ENCODE results near the gene TAPT1. TPM values are rescaled to one million over a fixed set of nuclear protein-coding genes. Genes with fewer than 3 reads are reported as not detected.

TAPT1 gene
- total and polyA plus RNA-seq, 5 donors from 2014 or later, result 26.0 to 86.8 (median 33.5) TPM

DNA sequence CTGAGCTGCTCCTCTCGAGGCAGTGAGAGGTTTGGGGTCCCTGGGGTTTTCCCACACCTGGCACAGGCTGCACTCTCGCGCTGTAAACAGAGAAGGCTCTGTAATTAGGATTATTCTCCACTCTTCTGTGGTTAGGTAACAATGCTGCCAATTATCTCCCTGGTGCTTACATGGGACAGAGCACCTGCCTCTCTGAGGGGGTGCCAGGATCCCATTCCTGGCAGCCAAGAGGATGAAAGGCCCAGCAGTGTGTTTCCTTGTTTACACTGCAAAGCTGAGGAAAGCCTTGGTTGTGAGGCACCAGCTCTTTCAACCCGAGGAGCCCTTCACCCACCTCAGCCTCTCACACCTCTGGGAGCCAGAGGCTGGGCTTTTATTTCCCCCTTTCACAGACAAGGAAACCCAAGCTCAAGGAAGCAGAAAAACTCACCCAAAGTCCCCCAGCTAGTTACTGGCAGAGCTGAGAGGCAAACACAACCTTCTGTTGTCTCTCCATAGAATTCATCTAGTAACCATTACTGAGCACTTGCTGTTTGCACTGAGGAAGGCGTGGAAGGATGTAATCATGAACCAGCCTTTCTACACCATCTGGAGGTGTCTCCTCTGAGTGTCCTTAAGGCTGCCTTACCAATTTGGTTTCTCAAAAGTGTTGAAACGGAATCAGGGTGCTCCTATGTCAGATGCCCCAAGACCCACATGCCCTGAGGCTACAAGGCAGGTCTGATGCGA lies 102.8 kb downstream of the TAPT1 start:
- H3K36me3 Mint-ChIP-seq, result no peaks in the 10 kb centered on the region
- ATAC-seq (ENCODE audit: low read depth in 2 of 2) (no peak), DNase-seq (no peak)
- H3K27ac Mint-ChIP-seq, result peak overlapping the region in 1 of 3 donors; percentile 22
- Histone ChIP-seq H3K36me3 (ENCODE audit: control insufficient read depth, insufficient read depth, low read length) (no peaks in the 10 kb centered on the region), H3K27ac (ENCODE audit: insufficient read depth, low read length, poor library complexity, severe bottlenecking) (no peak overlapping the region), H3K27me3 (ENCODE audit: control insufficient read depth, insufficient read depth, low read length) (no peaks in the 10 kb centered on the region), H3K4me3 (ENCODE audit: low read depth, low read length) (no peak overlapping the region), H3K9me3 (ENCODE audit: control insufficient read depth in 2 of 2, low read length in 2 of 2) (no peaks in the 10 kb centered on the region), H3K4me1 (ENCODE audit: control insufficient read depth, insufficient read depth, low read length, poor library complexity, severe bottlenecking) (peaks cover 12% of the 10 kb centered on the region)
- no peak overlapping the region for H3K4me3 Mint-ChIP-seq
- H3K4me1 Mint-ChIP-seq, result peaks cover 9 to 32% (median 14%) of the 10 kb centered on the region in 4 donors
- H3K9me3 Mint-ChIP-seq, result no peaks in the 10 kb centered on the region
- peaks cover 4% of the 10 kb centered on the region for H3K27me3 Mint-ChIP-seq

DNA sequence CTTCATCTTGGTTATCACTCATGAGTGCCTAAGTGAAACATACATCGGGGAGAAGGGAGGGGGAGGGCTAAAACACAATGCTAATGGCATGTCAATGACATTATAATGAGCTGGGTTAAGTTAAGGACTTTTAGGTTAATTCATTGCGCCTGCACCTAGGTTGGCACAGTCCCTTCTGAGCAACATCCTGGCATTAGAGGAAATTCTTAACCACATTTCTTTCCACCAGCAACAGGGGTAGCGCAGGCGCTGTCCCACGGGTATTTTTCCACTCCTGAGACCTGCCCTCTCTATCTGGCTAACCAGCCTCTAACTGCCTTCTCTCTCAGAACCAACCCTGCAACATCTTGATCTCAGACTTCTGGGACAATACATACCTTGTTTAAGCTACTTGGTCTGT lies 103.5 kb downstream of the TAPT1 start:
- DNase-seq (peak in 1 of 3 donors; percentile 63), ATAC-seq (ENCODE audit: low read depth in 2 of 2) (peak in 1 of 2 donors; percentile 34)
- Mint-ChIP-seq H3K27me3 (peaks cover 4% of the 10 kb centered on the region), H3K9me3 (no peaks in the 10 kb centered on the region), H3K36me3 (no peaks in the 10 kb centered on the region), H3K4me1 (peaks cover 9 to 32% (median 14%) of the 10 kb centered on the region in 4 donors), H3K4me3 (peak overlapping the region in 1 of 4 donors; percentile 7), H3K27ac (peak overlapping the region in 2 of 3 donors; percentile 19 to 22)
- Histone ChIP-seq H3K4me3 (ENCODE audit: low read depth, low read length) (no peak overlapping the region), H3K27ac (ENCODE audit: insufficient read depth, low read length, poor library complexity, severe bottlenecking) (no peak overlapping the region), H3K9me3 (ENCODE audit: control insufficient read depth in 2 of 2, low read length in 2 of 2) (no peaks in the 10 kb centered on the region), H3K4me1 (ENCODE audit: control insufficient read depth, insufficient read depth, low read length, poor library complexity, severe bottlenecking) (peaks cover 12% of the 10 kb centered on the region), H3K36me3 (ENCODE audit: control insufficient read depth, insufficient read depth, low read length) (no peaks in the 10 kb centered on the region), H3K27me3 (ENCODE audit: control insufficient read depth, insufficient read depth, low read length) (no peaks in the 10 kb centered on the region)

DNA sequence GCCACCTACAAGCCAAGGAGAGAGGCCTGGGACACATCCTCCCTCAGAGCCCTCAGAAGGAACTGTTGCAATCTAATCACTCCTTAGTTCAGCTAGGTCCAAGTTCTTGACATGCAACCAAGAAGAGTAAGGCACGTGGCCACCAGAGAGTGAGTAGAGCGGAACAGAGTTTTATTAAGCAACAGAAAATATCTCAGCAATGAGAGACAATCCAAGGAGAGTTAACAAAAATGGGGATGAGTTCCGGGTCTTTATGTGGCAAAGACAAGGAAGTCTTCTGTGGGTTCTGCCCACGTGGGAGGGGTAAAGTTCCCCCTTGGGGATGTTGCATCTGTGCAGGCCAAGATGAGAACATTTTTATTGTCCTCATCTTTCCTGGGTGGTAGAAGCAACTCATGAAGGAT lies 104.0 kb downstream of the TAPT1 start:
- Histone ChIP-seq H3K4me3 (ENCODE audit: low read depth, low read length) (no peak overlapping the region), H3K27ac (ENCODE audit: insufficient read depth, low read length, poor library complexity, severe bottlenecking) (no peak overlapping the region), H3K27me3 (ENCODE audit: control insufficient read depth, insufficient read depth, low read length) (no peaks in the 10 kb centered on the region), H3K9me3 (ENCODE audit: control insufficient read depth in 2 of 2, low read length in 2 of 2) (no peaks in the 10 kb centered on the region), H3K36me3 (ENCODE audit: control insufficient read depth, insufficient read depth, low read length) (no peaks in the 10 kb centered on the region), H3K4me1 (ENCODE audit: control insufficient read depth, insufficient read depth, low read length, poor library complexity, severe bottlenecking) (peaks cover 12% of the 10 kb centered on the region)
- Mint-ChIP-seq H3K4me3 (no peak overlapping the region), H3K4me1 (peaks cover 9 to 32% (median 14%) of the 10 kb centered on the region in 4 donors), H3K27me3 (peaks cover 4% of the 10 kb centered on the region), H3K27ac (peak overlapping the region in 2 of 3 donors; percentile 19 to 22), H3K9me3 (no peaks in the 10 kb centered on the region), H3K36me3 (no peaks in the 10 kb centered on the region)
- DNase-seq (no peak), ATAC-seq (ENCODE audit: low read depth in 2 of 2) (no peak)

DNA sequence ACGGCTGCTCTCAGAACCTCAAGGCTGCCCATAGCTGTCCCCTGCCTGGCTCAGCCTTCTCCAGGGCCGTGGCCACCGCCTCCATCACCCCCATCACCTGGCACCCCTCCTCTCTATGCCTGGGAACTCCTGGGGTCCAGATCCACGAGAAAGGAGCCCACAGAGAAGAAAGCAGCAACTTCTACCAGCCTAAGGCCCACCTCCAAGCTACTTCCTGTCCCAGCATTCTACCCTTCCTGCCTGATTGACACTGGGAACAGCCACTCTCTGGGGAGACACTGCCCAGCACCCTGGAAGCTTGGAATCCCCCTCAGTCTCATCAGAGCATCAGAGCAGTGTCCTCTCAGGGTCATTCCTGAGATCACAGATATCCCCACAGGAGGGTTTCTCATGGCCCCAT lies 105.6 kb downstream of the TAPT1 start:
- Histone ChIP-seq H3K27me3 (ENCODE audit: control insufficient read depth, insufficient read depth, low read length) (no peaks in the 10 kb centered on the region), H3K4me3 (ENCODE audit: low read depth, low read length) (no peak overlapping the region), H3K36me3 (ENCODE audit: control insufficient read depth, insufficient read depth, low read length) (no peaks in the 10 kb centered on the region), H3K4me1 (ENCODE audit: control insufficient read depth, insufficient read depth, low read length, poor library complexity, severe bottlenecking) (peaks cover 12% of the 10 kb centered on the region), H3K9me3 (ENCODE audit: control insufficient read depth in 2 of 2, low read length in 2 of 2) (no peaks in the 10 kb centered on the region), H3K27ac (ENCODE audit: insufficient read depth, low read length, poor library complexity, severe bottlenecking) (no peak overlapping the region)
- Mint-ChIP-seq H3K27me3 (peaks cover 4% of the 10 kb centered on the region), H3K36me3 (no peaks in the 10 kb centered on the region), H3K27ac (no peak overlapping the region), H3K4me3 (no peak overlapping the region), H3K9me3 (peaks cover 0 to 2% (median 0%) of the 10 kb centered on the region in 7 donors), H3K4me1 (peaks cover 9 to 32% (median 14%) of the 10 kb centered on the region in 4 donors)
- ATAC-seq (ENCODE audit: low read depth in 2 of 2), result no peak
- DNase-seq, result no peak

DNA sequence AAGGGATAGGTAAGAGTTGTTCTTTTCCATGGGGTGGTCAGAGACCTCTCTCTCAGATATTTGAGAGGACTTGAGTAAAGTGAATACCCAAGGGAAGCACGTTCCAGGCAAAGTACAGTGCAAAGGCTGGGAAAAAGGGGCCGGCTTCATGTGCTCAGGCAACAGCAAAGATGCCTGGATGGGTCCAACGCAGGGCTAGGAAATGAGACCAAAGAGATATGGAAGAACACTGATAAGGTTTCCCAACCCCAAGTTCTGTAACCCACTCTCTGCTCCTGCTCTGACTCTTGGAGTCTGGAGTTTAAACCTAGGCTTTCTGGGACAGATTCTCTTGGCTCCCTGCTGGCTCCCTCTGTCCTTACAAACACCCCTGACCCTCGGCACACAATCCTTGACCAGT lies 106.3 kb downstream of the TAPT1 start:
- Histone ChIP-seq H3K4me1 (ENCODE audit: control insufficient read depth, insufficient read depth, low read length, poor library complexity, severe bottlenecking) (peaks cover 12% of the 10 kb centered on the region), H3K27ac (ENCODE audit: insufficient read depth, low read length, poor library complexity, severe bottlenecking) (no peak overlapping the region), H3K27me3 (ENCODE audit: control insufficient read depth, insufficient read depth, low read length) (no peaks in the 10 kb centered on the region), H3K4me3 (ENCODE audit: low read depth, low read length) (no peak overlapping the region), H3K9me3 (ENCODE audit: control insufficient read depth in 2 of 2, low read length in 2 of 2) (no peaks in the 10 kb centered on the region), H3K36me3 (ENCODE audit: control insufficient read depth, insufficient read depth, low read length) (no peaks in the 10 kb centered on the region)
- no peak for DNase-seq
- no peak for ATAC-seq (ENCODE audit: low read depth in 2 of 2)
- H3K4me3 Mint-ChIP-seq, result no peak overlapping the region
- peaks cover 0 to 2% (median 0%) of the 10 kb centered on the region in 7 donors for H3K9me3 Mint-ChIP-seq
- peaks cover 4% of the 10 kb centered on the region for H3K27me3 Mint-ChIP-seq
- no peaks in the 10 kb centered on the region for H3K36me3 Mint-ChIP-seq
- no peak overlapping the region for H3K27ac Mint-ChIP-seq
- H3K4me1 Mint-ChIP-seq, result peaks cover 9 to 32% (median 13%) of the 10 kb centered on the region in 4 donors

DNA sequence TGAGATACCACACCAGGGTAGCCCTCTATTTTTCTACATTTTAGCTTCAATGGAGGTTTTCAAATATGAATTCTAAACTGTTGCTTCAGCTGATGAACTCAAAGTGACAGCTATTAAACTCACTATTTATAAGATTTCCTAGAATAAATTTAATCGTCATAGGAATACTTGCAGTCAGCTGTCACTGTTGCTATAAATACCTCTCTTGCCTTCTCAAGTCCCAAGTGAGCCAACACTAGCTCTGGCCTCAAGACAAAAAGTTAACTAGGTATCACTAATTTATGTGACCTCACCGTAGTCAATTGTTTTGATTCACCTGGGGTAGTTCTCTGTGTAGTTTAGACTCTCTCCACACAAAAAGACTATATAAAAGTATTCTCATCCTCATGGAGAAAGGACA lies 108.2 kb downstream of the TAPT1 start:
- ATAC-seq (ENCODE audit: low read depth in 2 of 2) (no peak), DNase-seq (no peak)
- H3K27ac ChIP-seq (ENCODE audit: insufficient read depth, low read length, poor library complexity, severe bottlenecking), result no peak overlapping the region
- no peaks in the 10 kb centered on the region for H3K27me3 ChIP-seq (ENCODE audit: control insufficient read depth, insufficient read depth, low read length)
- H3K36me3 Mint-ChIP-seq, result no peaks in the 10 kb centered on the region
- no peak overlapping the region for H3K27ac Mint-ChIP-seq
- peaks cover 9 to 21% (median 12%) of the 10 kb centered on the region in 4 donors for H3K4me1 Mint-ChIP-seq
- no peaks in the 10 kb centered on the region for H3K9me3 ChIP-seq (ENCODE audit: control insufficient read depth in 2 of 2, low read length in 2 of 2)
- peaks cover 0 to 2% (median 0%) of the 10 kb centered on the region in 7 donors for H3K9me3 Mint-ChIP-seq
- H3K27me3 Mint-ChIP-seq, result peaks cover 4% of the 10 kb centered on the region
- no peak overlapping the region for H3K4me3 ChIP-seq (ENCODE audit: low read depth, low read length)
- H3K4me1 ChIP-seq (ENCODE audit: control insufficient read depth, insufficient read depth, low read length, poor library complexity, severe bottlenecking), result peaks cover 8% of the 10 kb centered on the region
- H3K4me3 Mint-ChIP-seq, result no peak overlapping the region
- H3K36me3 ChIP-seq (ENCODE audit: control insufficient read depth, insufficient read depth, low read length), result no peaks in the 10 kb centered on the region

DNA sequence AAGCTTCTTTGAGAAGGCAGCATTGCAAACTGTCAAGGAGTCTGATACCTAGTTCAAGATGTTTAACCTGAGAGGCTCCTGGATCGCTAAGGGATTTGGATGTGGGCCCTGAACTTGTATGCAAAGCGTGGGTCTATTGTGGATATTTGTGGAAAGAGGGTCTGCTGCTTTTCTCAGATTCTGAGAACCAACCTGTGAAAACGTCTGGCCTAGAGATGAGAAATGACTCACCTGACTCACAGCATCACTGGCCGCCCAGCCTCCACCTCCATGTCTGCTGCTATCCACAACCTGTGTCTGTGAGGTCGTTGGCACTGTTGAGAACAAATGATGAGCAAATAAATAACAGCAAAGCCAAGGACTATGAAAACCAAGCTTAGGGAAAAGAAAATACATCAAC lies 109.1 kb downstream of the TAPT1 start:
- Mint-ChIP-seq H3K4me1 (peaks cover 4 to 12% (median 8%) of the 10 kb centered on the region in 4 donors), H3K9me3 (peaks cover 0 to 2% (median 0%) of the 10 kb centered on the region in 7 donors)

DNA sequence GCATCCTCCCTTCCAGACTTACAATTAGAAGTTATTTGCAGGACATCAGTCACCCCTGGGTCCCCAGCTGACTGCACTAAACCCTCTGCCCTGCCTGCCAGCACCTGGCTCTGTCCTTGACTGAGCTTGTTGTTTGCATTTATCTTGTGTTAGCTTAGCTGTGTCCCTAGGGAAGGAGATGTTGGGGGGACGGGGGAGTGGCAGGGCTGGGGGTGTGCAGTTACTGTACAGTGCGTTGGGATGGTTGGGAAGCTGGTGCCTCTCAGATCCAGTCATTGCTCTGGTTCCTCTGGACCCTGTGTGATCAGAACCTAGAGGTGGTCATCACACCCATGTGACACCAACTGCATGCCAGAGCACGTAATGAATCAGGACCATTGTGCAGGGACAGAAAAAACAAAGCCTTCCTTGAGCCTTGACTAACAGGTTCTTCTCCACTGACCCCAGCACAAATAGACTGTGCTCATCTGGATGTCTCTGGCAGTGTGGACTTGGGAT lies 109.7 kb downstream of the TAPT1 start:
- H3K9me3 ChIP-seq (ENCODE audit: control insufficient read depth in 2 of 2, low read length in 2 of 2), result no peaks in the 10 kb centered on the region
- Mint-ChIP-seq H3K4me3 (no peak overlapping the region), H3K9me3 (peaks cover 0 to 2% (median 0%) of the 10 kb centered on the region in 7 donors), H3K4me1 (peaks cover 0 to 7% (median 5%) of the 10 kb centered on the region in 4 donors), H3K27me3 (peaks cover 4% of the 10 kb centered on the region), H3K27ac (no peak overlapping the region), H3K36me3 (no peaks in the 10 kb centered on the region)
- no peak overlapping the region for H3K4me3 ChIP-seq (ENCODE audit: low read depth, low read length)
- H3K27me3 ChIP-seq (ENCODE audit: control insufficient read depth, insufficient read depth, low read length), result no peaks in the 10 kb centered on the region
- no peak for ATAC-seq (ENCODE audit: low read depth in 2 of 2)
- H3K27ac ChIP-seq (ENCODE audit: insufficient read depth, low read length, poor library complexity, severe bottlenecking), result no peak overlapping the region
- H3K4me1 ChIP-seq (ENCODE audit: control insufficient read depth, insufficient read depth, low read length, poor library complexity, severe bottlenecking), result no peaks in the 10 kb centered on the region
- no peaks in the 10 kb centered on the region for H3K36me3 ChIP-seq (ENCODE audit: control insufficient read depth, insufficient read depth, low read length)
- DNase-seq, result no peak

More for the DNA sequence above, 109.1 kb downstream of the TAPT1 start:
- Mint-ChIP-seq H3K36me3 (no peaks in the 10 kb centered on the region), H3K27me3 (peaks cover 4% of the 10 kb centered on the region), H3K4me3 (no peak overlapping the region), H3K27ac (peak overlapping the region in 1 of 3 donors; percentile 67)
- no peak for ATAC-seq (ENCODE audit: low read depth in 2 of 2)
- Histone ChIP-seq H3K4me3 (ENCODE audit: low read depth, low read length) (no peak overlapping the region), H3K36me3 (ENCODE audit: control insufficient read depth, insufficient read depth, low read length) (no peaks in the 10 kb centered on the region), H3K9me3 (ENCODE audit: control insufficient read depth in 2 of 2, low read length in 2 of 2) (no peaks in the 10 kb centered on the region), H3K4me1 (ENCODE audit: control insufficient read depth, insufficient read depth, low read length, poor library complexity, severe bottlenecking) (no peaks in the 10 kb centered on the region), H3K27ac (ENCODE audit: insufficient read depth, low read length, poor library complexity, severe bottlenecking) (no peak overlapping the region), H3K27me3 (ENCODE audit: control insufficient read depth, insufficient read depth, low read length) (no peaks in the 10 kb centered on the region)
- DNase-seq, result no peak

Data from CD4-positive, CD25-positive, alpha-beta regulatory T cell (primary cell).